ENCODE results near the gene KRT32.

Gene KRT32

DNA sequence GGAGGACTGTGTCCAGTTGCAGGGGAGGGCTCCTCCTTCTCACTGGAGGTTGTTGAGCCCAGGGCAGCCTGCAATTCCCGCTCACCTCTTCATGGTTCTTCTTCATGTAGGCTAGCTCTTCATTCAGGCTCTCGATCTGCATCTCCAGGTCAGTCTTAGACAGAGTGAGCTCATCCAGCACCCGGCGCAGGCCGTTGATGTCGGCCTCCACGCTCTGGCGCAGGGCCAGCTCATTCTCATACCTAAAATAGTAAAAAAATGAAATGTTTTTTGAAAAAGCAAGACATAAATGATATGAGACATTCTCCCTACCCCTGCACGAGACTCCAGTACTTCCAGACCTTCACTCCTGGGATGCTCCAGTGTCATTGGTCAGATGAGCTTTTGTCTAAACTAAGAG lies 36.0 kb upstream of the KRT32 start:
- no peak for DNase-seq (ENCODE audit: low read depth in 1 of 2, low spot score in 1 of 2)
- Histone ChIP-seq H3K27me3 (ENCODE audit: insufficient read depth, poor library complexity, severe bottlenecking) (no peaks in the 10 kb centered on the region), H3K27ac (replicated peaks) (no peak overlapping the region), H3K4me3 (replicated peaks; ENCODE audit: insufficient read depth, low read length) (no peak overlapping the region)
- TF ChIP-seq, protein P1, sequence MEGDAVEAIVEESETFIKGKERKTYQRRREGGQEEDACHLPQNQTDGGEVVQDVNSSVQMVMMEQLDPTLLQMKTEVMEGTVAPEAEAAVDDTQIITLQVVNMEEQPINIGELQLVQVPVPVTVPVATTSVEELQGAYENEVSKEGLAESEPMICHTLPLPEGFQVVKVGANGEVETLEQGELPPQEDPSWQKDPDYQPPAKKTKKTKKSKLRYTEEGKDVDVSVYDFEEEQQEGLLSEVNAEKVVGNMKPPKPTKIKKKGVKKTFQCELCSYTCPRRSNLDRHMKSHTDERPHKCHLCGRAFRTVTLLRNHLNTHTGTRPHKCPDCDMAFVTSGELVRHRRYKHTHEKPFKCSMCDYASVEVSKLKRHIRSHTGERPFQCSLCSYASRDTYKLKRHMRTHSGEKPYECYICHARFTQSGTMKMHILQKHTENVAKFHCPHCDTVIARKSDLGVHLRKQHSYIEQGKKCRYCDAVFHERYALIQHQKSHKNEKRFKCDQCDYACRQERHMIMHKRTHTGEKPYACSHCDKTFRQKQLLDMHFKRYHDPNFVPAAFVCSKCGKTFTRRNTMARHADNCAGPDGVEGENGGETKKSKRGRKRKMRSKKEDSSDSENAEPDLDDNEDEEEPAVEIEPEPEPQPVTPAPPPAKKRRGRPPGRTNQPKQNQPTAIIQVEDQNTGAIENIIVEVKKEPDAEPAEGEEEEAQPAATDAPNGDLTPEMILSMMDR (IDR thresholded peaks at IDR 0.05; ENCODE audit: insufficient read depth, low read length), result no peak
- TF ChIP-seq, protein P2, sequence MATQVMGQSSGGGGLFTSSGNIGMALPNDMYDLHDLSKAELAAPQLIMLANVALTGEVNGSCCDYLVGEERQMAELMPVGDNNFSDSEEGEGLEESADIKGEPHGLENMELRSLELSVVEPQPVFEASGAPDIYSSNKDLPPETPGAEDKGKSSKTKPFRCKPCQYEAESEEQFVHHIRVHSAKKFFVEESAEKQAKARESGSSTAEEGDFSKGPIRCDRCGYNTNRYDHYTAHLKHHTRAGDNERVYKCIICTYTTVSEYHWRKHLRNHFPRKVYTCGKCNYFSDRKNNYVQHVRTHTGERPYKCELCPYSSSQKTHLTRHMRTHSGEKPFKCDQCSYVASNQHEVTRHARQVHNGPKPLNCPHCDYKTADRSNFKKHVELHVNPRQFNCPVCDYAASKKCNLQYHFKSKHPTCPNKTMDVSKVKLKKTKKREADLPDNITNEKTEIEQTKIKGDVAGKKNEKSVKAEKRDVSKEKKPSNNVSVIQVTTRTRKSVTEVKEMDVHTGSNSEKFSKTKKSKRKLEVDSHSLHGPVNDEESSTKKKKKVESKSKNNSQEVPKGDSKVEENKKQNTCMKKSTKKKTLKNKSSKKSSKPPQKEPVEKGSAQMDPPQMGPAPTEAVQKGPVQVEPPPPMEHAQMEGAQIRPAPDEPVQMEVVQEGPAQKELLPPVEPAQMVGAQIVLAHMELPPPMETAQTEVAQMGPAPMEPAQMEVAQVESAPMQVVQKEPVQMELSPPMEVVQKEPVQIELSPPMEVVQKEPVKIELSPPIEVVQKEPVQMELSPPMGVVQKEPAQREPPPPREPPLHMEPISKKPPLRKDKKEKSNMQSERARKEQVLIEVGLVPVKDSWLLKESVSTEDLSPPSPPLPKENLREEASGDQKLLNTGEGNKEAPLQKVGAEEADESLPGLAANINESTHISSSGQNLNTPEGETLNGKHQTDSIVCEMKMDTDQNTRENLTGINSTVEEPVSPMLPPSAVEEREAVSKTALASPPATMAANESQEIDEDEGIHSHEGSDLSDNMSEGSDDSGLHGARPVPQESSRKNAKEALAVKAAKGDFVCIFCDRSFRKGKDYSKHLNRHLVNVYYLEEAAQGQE (IDR thresholded peaks at IDR 0.05; ENCODE audit: insufficient replicate concordance, low read depth), result no peak
- TF ChIP-seq SPI1 (IDR thresholded peaks at IDR 0.05; ENCODE audit: borderline replicate concordance, low read depth), result no peak
- TF ChIP-seq POLR2AphosphoS5 (IDR thresholded peaks at IDR 0.05; ENCODE audit: low read depth), result no peak
- no peak for TF ChIP-seq GABPA (IDR thresholded peaks at IDR 0.05; ENCODE audit: low read depth)

DNA sequence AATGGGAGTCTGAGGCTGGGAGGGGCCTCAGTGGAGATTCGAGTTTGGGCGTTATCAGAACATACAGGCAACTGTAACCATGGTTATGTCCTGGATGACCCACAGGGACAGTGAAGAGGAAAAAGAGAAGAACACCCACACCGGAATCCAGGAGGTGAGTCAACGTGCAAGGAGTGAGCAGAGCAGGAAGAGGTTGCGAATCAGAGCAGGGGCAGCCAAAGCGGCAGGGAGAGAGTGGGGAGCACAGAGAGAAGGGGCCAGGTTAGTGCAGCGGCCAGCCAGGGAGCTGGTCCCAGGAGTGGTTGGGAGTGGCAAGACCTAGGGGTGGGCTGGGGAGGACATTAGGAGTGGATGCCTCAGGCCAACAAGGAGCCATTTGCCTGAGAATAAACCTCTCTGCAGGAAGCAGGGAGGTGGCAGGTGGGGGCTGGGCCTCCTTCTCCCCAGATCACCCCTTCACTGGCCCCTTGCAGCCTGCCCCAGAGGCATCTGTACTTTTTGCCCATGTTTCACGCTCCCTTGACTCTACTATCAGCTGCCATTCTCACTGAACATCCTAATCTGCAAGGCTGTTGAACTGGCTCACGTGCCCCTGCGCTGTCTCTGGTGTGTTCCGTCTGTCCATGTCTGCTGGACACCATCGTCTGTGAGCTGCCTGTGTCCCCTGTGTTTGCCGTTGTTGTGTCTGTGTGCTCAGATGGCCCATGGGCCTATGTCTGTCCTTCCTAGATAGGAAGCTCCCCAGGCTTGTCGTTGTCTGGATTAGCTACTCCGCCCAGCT lies 33.1 kb upstream of the KRT32 start:
- Histone ChIP-seq H3K27me3 (ENCODE audit: insufficient read depth, poor library complexity, severe bottlenecking) (no peaks in the 10 kb centered on the region), H3K27ac (replicated peaks) (no peak overlapping the region), H3K4me3 (replicated peaks; ENCODE audit: insufficient read depth, low read length) (no peak overlapping the region)
- no peak for TF ChIP-seq POLR2AphosphoS5 (IDR thresholded peaks at IDR 0.05; ENCODE audit: low read depth)
- TF ChIP-seq SPI1 (IDR thresholded peaks at IDR 0.05; ENCODE audit: borderline replicate concordance, low read depth), result no peak
- TF ChIP-seq GABPA (IDR thresholded peaks at IDR 0.05; ENCODE audit: low read depth), result no peak
- TF ChIP-seq, protein P1 (IDR thresholded peaks at IDR 0.05; ENCODE audit: insufficient read depth, low read length), result no peak
- TF ChIP-seq, protein P2 (IDR thresholded peaks at IDR 0.05; ENCODE audit: insufficient replicate concordance, low read depth), result no peak
- no peak for DNase-seq (ENCODE audit: low read depth in 1 of 2, low spot score in 1 of 2)

DNA sequence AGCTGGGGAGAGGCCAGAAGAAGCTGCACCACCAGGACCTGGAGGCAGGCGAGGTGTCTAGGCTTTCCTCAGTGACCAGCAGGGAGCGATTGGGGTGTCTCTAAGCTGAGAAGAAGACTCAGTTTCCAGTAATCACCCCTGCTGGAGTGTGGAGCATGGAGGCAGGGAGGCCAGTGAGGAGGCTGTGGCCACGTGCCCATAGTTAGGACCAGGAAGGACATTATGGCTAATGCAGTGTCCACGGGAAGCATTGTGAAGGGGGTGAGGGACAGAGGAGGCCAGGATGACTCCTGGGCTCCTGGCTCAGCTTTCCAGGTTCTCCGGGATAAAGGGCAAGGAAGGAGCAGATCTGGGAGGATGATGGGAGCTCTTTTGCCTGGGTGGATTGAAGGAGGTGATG lies 32.5 kb upstream of the KRT32 start:
- H3K27me3 ChIP-seq (ENCODE audit: insufficient read depth, poor library complexity, severe bottlenecking), result no peaks in the 10 kb centered on the region
- TF ChIP-seq, protein P1 (IDR thresholded peaks at IDR 0.05; ENCODE audit: insufficient read depth, low read length), result no peak
- no peak for TF ChIP-seq POLR2AphosphoS5 (IDR thresholded peaks at IDR 0.05; ENCODE audit: low read depth)
- TF ChIP-seq, protein P2 (IDR thresholded peaks at IDR 0.05; ENCODE audit: insufficient replicate concordance, low read depth), result no peak
- TF ChIP-seq GABPA (IDR thresholded peaks at IDR 0.05; ENCODE audit: low read depth), result no peak
- no peak for TF ChIP-seq SPI1 (IDR thresholded peaks at IDR 0.05; ENCODE audit: borderline replicate concordance, low read depth)
- H3K27ac ChIP-seq (replicated peaks), result no peak overlapping the region
- H3K4me3 ChIP-seq (replicated peaks; ENCODE audit: insufficient read depth, low read length), result no peak overlapping the region
- no peak for DNase-seq (ENCODE audit: low read depth in 1 of 2, low spot score in 1 of 2)
